Loucy (cell line): ENCODE data around the gene CARD9.

Experiments
- H2AFZ ChIP-seq: fragments of 200-600 bp; sonication (generic); 2 replicates; pipeline ENCODE4 v1.6.0; 2016; ENCODE audit warnings: antibody characterized with exemption, mild to moderate bottlenecking, low read length, moderate library complexity
- H3F3A ChIP-seq: fragments of 200-600 bp; 2 replicates; pipeline ENCODE4 v1.6.0; 2016; ENCODE audit warnings: antibody characterized with exemption, low read depth, mild to moderate bottlenecking
- H3K27me3 ChIP-seq: fragments of 200-600 bp; sonication (generic); 2 replicates; pipeline ENCODE4 v1.6.1; 2014; ENCODE audit warnings: low read length, mild to moderate bottlenecking; ENCODE audit not compliant: insufficient read depth, poor library complexity, severe bottlenecking
- H3K36me3 ChIP-seq: fragments of 200-600 bp; sonication (generic); 2 replicates; pipeline ENCODE4 v1.6.1; 2016; ENCODE audit warnings: low read length; ENCODE audit not compliant: insufficient read depth
- H3K4me1 ChIP-seq: fragments of 200-600 bp; sonication (generic); 2 replicates; pipeline ENCODE4 v1.5.1; 2014; ENCODE audit warnings: low read length, mild to moderate bottlenecking; ENCODE audit not compliant: insufficient read depth, poor library complexity, severe bottlenecking
- H3K4me2 ChIP-seq: fragments of 200-600 bp; sonication (generic); 2 replicates; pipeline ENCODE4 v1.6.0; 2014; ENCODE audit warnings: antibody characterized with exemption, low read length, low read depth, mild to moderate bottlenecking; ENCODE audit not compliant: poor library complexity, severe bottlenecking
- H3K4me3 ChIP-seq: fragments of 200-600 bp; sonication (generic); 2 replicates; pipeline ENCODE4 v1.5.1; 2014; ENCODE audit warnings: low read length, mild to moderate bottlenecking, mixed read lengths; ENCODE audit not compliant: poor library complexity, severe bottlenecking
- H3K79me2 ChIP-seq: fragments of 200-600 bp; sonication (generic); 2 replicates; pipeline ENCODE4 v1.6.1; 2014; ENCODE audit warnings: low read length; ENCODE audit not compliant: insufficient read depth
- H3K9ac ChIP-seq: fragments of 200-600 bp; sonication (generic); 2 replicates; pipeline ENCODE4 v1.6.0; 2014; ENCODE audit warnings: mild to moderate bottlenecking, low read depth, low read length, moderate library complexity; ENCODE audit not compliant: poor library complexity, severe bottlenecking
- H3K9me2 ChIP-seq: fragments of 200-600 bp; sonication (generic); replicated peaks from 2 replicates; pipeline ENCODE4 v1.6.1; 2016; ENCODE audit warnings: low read depth, low read length, mixed read lengths
- H3K9me3 ChIP-seq: fragments of 200-600 bp; sonication (generic); 2 replicates; pipeline ENCODE4 v1.6.1; 2014; ENCODE audit warnings: mild to moderate bottlenecking, antibody characterized with exemption, low read length, low read depth; ENCODE audit not compliant: insufficient read depth
- H4K20me1 ChIP-seq: fragments of 200-600 bp; sonication (generic); 2 replicates; pipeline ENCODE4 v1.6.0; 2014; ENCODE audit warnings: antibody characterized with exemption, low read length, mild to moderate bottlenecking; ENCODE audit not compliant: insufficient read depth, poor library complexity, severe bottlenecking
- CTCF ChIP-seq: fragments of 200-600 bp; sonication (generic); conservative IDR thresholded peaks from 2 replicates; pipeline ENCODE4 v1.5.1; 2014; ENCODE audit warnings: mild to moderate bottlenecking, antibody characterized with exemption, low read length
- EZH2phosphoT487 ChIP-seq: fragments of 200-600 bp; IDR thresholded peaks from 2 replicates; pipeline ENCODE4 v1.6.1; 2018; ENCODE audit warnings: antibody characterized with exemption, mild to moderate bottlenecking, moderate library complexity, borderline replicate concordance

The CARD9 gene

GRCh38 chr9:136318776-136319241 is 54.7 kb downstream of the CARD9 start:
- Histone ChIP-seq H3K4me3 (no peak overlapping the region), H3K79me2 (no peaks in the 10 kb centered on the region), H3K9ac (no peak overlapping the region), H3K9me3 (no peaks in the 10 kb centered on the region; the same call in 1 of the 2 replicates), H3K4me1 (no peaks in the 10 kb centered on the region), H4K20me1 (no peaks in the 10 kb centered on the region), H3K36me3 (no peaks in the 10 kb centered on the region), H3K9me2 (no peaks in the 10 kb centered on the region), H3F3A (no peaks in the 10 kb centered on the region), H3K27me3 (no peaks in the 10 kb centered on the region), H2AFZ (no peak overlapping the region), H3K4me2 (no peak overlapping the region)
- TF ChIP-seq CTCF, result no peak
- no peak for TF ChIP-seq EZH2phosphoT487

GRCh38 chr9:136318111-136318775 is 55.2 kb downstream of the CARD9 start:
- Histone ChIP-seq H3K9me2 (no peaks in the 10 kb centered on the region), H3K27me3 (no peaks in the 10 kb centered on the region), H3K79me2 (no peaks in the 10 kb centered on the region), H3K4me1 (no peaks in the 10 kb centered on the region), H3F3A (no peaks in the 10 kb centered on the region), H3K4me3 (no peak overlapping the region), H3K9ac (no peak overlapping the region), H3K9me3 (no peaks in the 10 kb centered on the region; the same call in 1 of the 2 replicates), H4K20me1 (no peaks in the 10 kb centered on the region), H2AFZ (no peak overlapping the region), H3K36me3 (no peaks in the 10 kb centered on the region), H3K4me2 (no peak overlapping the region)
- no peak for TF ChIP-seq CTCF
- TF ChIP-seq EZH2phosphoT487, result no peak

- no peak overlapping the region for H2AFZ ChIP-seq
- H3K9me2 ChIP-seq, result no peaks in the 10 kb centered on the region
- H3K9ac ChIP-seq, result no peak overlapping the region
- no peak for TF ChIP-seq CTCF
- no peak for TF ChIP-seq EZH2phosphoT487
- no peaks in the 10 kb centered on the region for H3K79me2 ChIP-seq
- H3K27me3 ChIP-seq, result no peaks in the 10 kb centered on the region
- no peaks in the 10 kb centered on the region for H3K4me1 ChIP-seq
- no peak overlapping the region for H3K4me2 ChIP-seq
- no peaks in the 10 kb centered on the region for H4K20me1 ChIP-seq
- H3F3A ChIP-seq, result no peaks in the 10 kb centered on the region
- H3K9me3 ChIP-seq, result no peaks in the 10 kb centered on the region; the same call in 1 of the 2 replicates
- H3K4me3 ChIP-seq, result no peak overlapping the region
- no peaks in the 10 kb centered on the region for H3K36me3 ChIP-seq
These were observed 55.8 kb downstream of the CARD9 start for GRCh38 chr9:136317695-136318094.
